ENCODE measurements around the gene SASH1. TPM values are rescaled to one million over a fixed set of nuclear protein-coding genes. Genes with fewer than 3 reads are reported as not detected.

SASH1 gene
- total RNA-seq, 1 donor, result 71.7 TPM

DNA sequence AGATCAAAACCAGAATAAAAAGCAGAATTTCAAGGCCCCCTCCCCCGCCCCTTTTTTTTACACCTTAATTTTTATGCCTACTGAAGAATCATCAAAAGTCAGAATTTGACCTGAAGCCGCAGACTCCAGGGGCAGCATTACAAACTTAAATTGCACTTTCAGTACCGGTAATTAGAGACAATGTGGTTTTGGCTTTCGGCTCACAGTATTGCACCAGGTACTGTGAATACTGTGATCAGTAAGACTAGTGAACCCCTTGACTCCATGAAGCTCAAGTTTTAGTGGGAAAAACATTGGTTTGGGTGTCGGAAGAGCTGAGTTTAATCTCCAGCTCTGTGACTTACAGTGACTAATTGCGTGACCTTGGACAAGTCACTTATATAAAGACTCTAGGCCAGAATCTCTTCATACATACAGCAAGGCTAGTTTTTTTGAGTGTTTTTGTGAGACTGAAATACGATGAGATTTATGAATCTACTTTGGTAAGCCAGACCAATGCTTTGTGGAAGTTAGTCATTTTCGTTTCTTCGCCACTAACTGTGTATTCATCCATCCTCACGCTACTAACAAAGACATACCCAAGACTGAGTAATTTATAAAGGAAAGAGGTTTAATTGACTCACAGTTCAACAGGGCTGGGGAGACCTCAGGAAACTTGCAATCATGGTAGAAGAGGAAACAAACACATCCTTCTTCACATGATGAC lies 114.7 kb downstream of the SASH1 start:
- no peaks in the 10 kb centered on the region for H4K20me1 ChIP-seq (ENCODE audit: insufficient read depth, low read length)
- H3K36me3 ChIP-seq (ENCODE audit: insufficient read depth, low read length), result no peaks in the 10 kb centered on the region
- H3K4me3 ChIP-seq (ENCODE audit: insufficient read depth, low read length), result no peak overlapping the region
- H3K4me2 ChIP-seq (ENCODE audit: insufficient read depth, low read length), result peak overlapping the region; percentile 39
- no peaks in the 10 kb centered on the region for H3K27me3 ChIP-seq (ENCODE audit: insufficient read depth, low read length)
- H3K27ac ChIP-seq (ENCODE audit: low read depth, low read length), result peak overlapping the region; percentile 62
- H2AFZ ChIP-seq (ENCODE audit: low read length), result no peak overlapping the region
- peaks cover 1% of the 10 kb centered on the region for H3K4me1 ChIP-seq (ENCODE audit: insufficient read depth, low read length)
- H3K9me3 ChIP-seq (ENCODE audit: low read depth, low read length), result no peaks in the 10 kb centered on the region
- TF ChIP-seq, protein P1, sequence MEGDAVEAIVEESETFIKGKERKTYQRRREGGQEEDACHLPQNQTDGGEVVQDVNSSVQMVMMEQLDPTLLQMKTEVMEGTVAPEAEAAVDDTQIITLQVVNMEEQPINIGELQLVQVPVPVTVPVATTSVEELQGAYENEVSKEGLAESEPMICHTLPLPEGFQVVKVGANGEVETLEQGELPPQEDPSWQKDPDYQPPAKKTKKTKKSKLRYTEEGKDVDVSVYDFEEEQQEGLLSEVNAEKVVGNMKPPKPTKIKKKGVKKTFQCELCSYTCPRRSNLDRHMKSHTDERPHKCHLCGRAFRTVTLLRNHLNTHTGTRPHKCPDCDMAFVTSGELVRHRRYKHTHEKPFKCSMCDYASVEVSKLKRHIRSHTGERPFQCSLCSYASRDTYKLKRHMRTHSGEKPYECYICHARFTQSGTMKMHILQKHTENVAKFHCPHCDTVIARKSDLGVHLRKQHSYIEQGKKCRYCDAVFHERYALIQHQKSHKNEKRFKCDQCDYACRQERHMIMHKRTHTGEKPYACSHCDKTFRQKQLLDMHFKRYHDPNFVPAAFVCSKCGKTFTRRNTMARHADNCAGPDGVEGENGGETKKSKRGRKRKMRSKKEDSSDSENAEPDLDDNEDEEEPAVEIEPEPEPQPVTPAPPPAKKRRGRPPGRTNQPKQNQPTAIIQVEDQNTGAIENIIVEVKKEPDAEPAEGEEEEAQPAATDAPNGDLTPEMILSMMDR (IDR thresholded peaks at IDR 0.05; ENCODE audit: extremely low read depth, low read depth, low read length), result no peak
- peak; percentile 61 for DNase-seq (ENCODE audit: insufficient read length, low spot score, missing footprints)
- no peaks in the 10 kb centered on the region for H3K79me2 ChIP-seq (ENCODE audit: insufficient read depth, low read length)

- H2AFZ ChIP-seq (ENCODE audit: low read length), result no peak overlapping the region
- peaks cover 5% of the 10 kb centered on the region for H3K4me1 ChIP-seq (ENCODE audit: insufficient read depth, low read length)
- H3K36me3 ChIP-seq (ENCODE audit: insufficient read depth, low read length), result no peaks in the 10 kb centered on the region
- H3K27ac ChIP-seq (ENCODE audit: low read depth, low read length), result peak overlapping the region; percentile 62
- no peak for DNase-seq (ENCODE audit: insufficient read length, low spot score, missing footprints)
- H3K4me3 ChIP-seq (ENCODE audit: insufficient read depth, low read length), result no peak overlapping the region
- TF ChIP-seq, protein P1 (IDR thresholded peaks at IDR 0.05; ENCODE audit: extremely low read depth, low read depth, low read length), result no peak
- no peaks in the 10 kb centered on the region for H3K27me3 ChIP-seq (ENCODE audit: insufficient read depth, low read length)
- no peak overlapping the region for H3K4me2 ChIP-seq (ENCODE audit: insufficient read depth, low read length)
- H3K79me2 ChIP-seq (ENCODE audit: insufficient read depth, low read length), result no peaks in the 10 kb centered on the region
- H3K9me3 ChIP-seq (ENCODE audit: low read depth, low read length), result no peaks in the 10 kb centered on the region
- H4K20me1 ChIP-seq (ENCODE audit: insufficient read depth, low read length), result no peaks in the 10 kb centered on the region
Measured at GRCh38 chr6:148457843-148458159, 115.2 kb downstream of the SASH1 start.

DNA sequence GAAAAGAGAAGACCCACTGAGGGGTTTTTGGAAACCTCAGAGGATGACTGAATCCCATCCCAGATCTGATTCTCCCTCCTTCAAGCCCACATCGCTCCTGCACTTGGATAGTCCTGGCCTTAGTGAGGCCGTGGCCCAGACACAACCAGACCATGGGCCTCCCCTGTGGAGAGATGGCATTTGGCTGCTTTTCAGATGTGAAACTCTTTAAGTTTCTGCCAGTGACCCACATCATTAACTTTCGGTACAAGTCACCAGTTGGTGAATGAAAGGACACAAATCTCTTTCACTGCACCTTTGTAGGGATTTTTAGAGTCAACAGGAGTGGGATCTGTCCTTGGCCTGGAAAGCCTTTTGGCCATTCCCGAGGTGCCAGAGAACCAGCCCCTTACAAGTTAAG lies 116.6 kb downstream of the SASH1 start:
- H3K27ac ChIP-seq (ENCODE audit: low read depth, low read length), result no peak overlapping the region
- TF ChIP-seq, protein P1 (IDR thresholded peaks at IDR 0.05; ENCODE audit: extremely low read depth, low read depth, low read length), result no peak
- peaks cover 5% of the 10 kb centered on the region for H3K4me1 ChIP-seq (ENCODE audit: insufficient read depth, low read length)
- H3K4me3 ChIP-seq (ENCODE audit: insufficient read depth, low read length), result no peak overlapping the region
- DNase-seq (ENCODE audit: insufficient read length, low spot score, missing footprints), result no peak
- H4K20me1 ChIP-seq (ENCODE audit: insufficient read depth, low read length), result no peaks in the 10 kb centered on the region
- no peaks in the 10 kb centered on the region for H3K79me2 ChIP-seq (ENCODE audit: insufficient read depth, low read length)
- H3K4me2 ChIP-seq (ENCODE audit: insufficient read depth, low read length), result no peak overlapping the region
- H2AFZ ChIP-seq (ENCODE audit: low read length), result no peak overlapping the region
- no peaks in the 10 kb centered on the region for H3K27me3 ChIP-seq (ENCODE audit: insufficient read depth, low read length)
- no peaks in the 10 kb centered on the region for H3K9me3 ChIP-seq (ENCODE audit: low read depth, low read length)
- H3K36me3 ChIP-seq (ENCODE audit: insufficient read depth, low read length), result no peaks in the 10 kb centered on the region

DNA sequence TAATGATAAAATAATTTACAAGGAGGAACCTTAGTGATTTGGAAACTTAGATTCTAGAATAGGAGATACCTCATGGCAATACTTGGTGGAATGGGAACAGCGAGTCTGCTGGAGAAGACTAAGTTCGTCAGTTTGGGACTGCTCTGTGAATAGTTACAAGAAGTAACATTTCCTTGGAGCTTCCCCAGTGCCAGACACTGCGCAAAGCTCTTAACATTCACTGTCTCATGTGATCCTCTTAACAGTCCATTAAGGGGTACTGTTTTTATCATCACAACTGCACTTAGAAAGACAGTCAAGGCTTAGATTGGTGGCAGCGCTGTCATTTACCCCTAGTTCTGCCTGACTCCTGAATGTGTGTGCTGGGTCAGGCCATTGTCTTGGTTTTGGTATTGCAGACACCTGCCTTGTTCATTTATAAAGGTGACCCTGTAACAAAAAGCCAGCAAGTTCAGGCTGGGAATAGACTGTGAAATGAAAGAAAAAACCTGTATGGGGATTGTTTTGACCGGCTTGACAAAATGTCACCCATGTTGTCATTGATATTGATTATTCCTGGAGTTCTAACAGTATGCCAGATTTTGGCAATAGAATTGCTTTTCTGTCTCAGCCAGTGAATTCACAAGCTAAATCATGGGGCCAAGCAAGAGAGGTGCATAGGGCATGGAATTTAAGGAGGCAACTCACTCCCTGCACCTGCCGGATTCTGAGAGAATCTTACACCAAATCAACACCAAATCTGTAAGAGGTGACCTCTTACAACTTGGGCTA lies 118.4 kb downstream of the SASH1 start:
- Histone ChIP-seq H3K4me3 (ENCODE audit: insufficient read depth, low read length) (no peak overlapping the region), H3K9me3 (ENCODE audit: low read depth, low read length) (no peaks in the 10 kb centered on the region), H3K27ac (ENCODE audit: low read depth, low read length) (no peak overlapping the region), H2AFZ (ENCODE audit: low read length) (no peak overlapping the region), H3K4me1 (ENCODE audit: insufficient read depth, low read length) (peaks cover 20% of the 10 kb centered on the region), H3K27me3 (ENCODE audit: insufficient read depth, low read length) (no peaks in the 10 kb centered on the region), H3K36me3 (ENCODE audit: insufficient read depth, low read length) (no peaks in the 10 kb centered on the region), H3K79me2 (ENCODE audit: insufficient read depth, low read length) (no peaks in the 10 kb centered on the region), H3K4me2 (ENCODE audit: insufficient read depth, low read length) (no peak overlapping the region), H4K20me1 (ENCODE audit: insufficient read depth, low read length) (no peaks in the 10 kb centered on the region)
- TF ChIP-seq, protein P1 (IDR thresholded peaks at IDR 0.05; ENCODE audit: extremely low read depth, low read depth, low read length), result no peak
- no peak for DNase-seq (ENCODE audit: insufficient read length, low spot score, missing footprints)

Measured in osteoblast (primary cell).